Stimulated activated CD4-positive, alpha-beta T cell treated with anti-CD3 and anti-CD28 coated beads, Interleukin-12 subunit alpha, Interleukin-12 subunit beta, amount 100 ng/mL, for 4 hours (primary cell): ENCODE data around the gene ANO3.
"Not testable (repeated sequence)": the region's sequence is repeated elsewhere in the genome, so short reads cannot be mapped to it uniquely, and the experiment has no call there.

Experiments
- DNase-seq: peaks from one replicate; pipeline ENCODE4 v3.0.0-alpha.2; 2020

ANO3 gene

GRCh38 chr11:26579683-26580082, 247.8 kb downstream of the ANO3 start:
- no peak for DNase-seq

GRCh38 chr11:26580929-26581328, 249.0 kb downstream of the ANO3 start:
- no peak for DNase-seq

GRCh38 chr11:26583550-26583949, 251.6 kb downstream of the ANO3 start:
- DNase-seq: no peak

- no peak for DNase-seq
Measured at GRCh38 chr11:26584818-26585217, 252.9 kb downstream of the ANO3 start.

GRCh38 chr11:26587073-26587472, 255.1 kb downstream of the ANO3 start:
- no peak for DNase-seq

GRCh38 chr11:26593691-26594090, 261.8 kb downstream of the ANO3 start:
- no peak for DNase-seq

GRCh38 chr11:26595207-26595865, 263.4 kb downstream of the ANO3 start:
- not testable (repeated sequence) for DNase-seq

GRCh38 chr11:26597049-26597689, 265.2 kb downstream of the ANO3 start:
- DNase-seq: not testable (repeated sequence)

GRCh38 chr11:26597899-26598298, 266.0 kb downstream of the ANO3 start:
- DNase-seq: no peak

- no peak for DNase-seq
Measured at GRCh38 chr11:26599425-26599824, 267.5 kb downstream of the ANO3 start.

GRCh38 chr11:26599876-26600434, 268.0 kb downstream of the ANO3 start:
- no peak for DNase-seq

GRCh38 chr11:26607725-26608506, 276.0 kb downstream of the ANO3 start:
- no peak for DNase-seq

GRCh38 chr11:26608507-26609146, 276.7 kb downstream of the ANO3 start:
- no peak for DNase-seq

GRCh38 chr11:26613759-26614158, 281.8 kb downstream of the ANO3 start:
- DNase-seq: no peak

- DNase-seq: no peak
Measured at GRCh38 chr11:26618441-26618840, 286.5 kb downstream of the ANO3 start.

- DNase-seq: no peak
Measured at GRCh38 chr11:26620282-26621045, 288.5 kb downstream of the ANO3 start.

GRCh38 chr11:26621132-26621531, 289.2 kb downstream of the ANO3 start:
- DNase-seq: no peak

GRCh38 chr11:26622181-26622580, 290.3 kb downstream of the ANO3 start:
- no peak for DNase-seq

GRCh38 chr11:26623076-26623659, 291.2 kb downstream of the ANO3 start:
- no peak for DNase-seq

- no peak for DNase-seq
Measured at GRCh38 chr11:26626346-26626745, 294.4 kb downstream of the ANO3 start.

GRCh38 chr11:26632691-26633159, 300.8 kb downstream of the ANO3 start:
- no peak for DNase-seq

GRCh38 chr11:26643314-26643713, 311.4 kb downstream of the ANO3 start:
- not testable (repeated sequence) for DNase-seq
